ENCODE results near the gene EIF4EBP3.

GRCh38 chr5:140569197-140569596 lies 21.7 kb downstream of the EIF4EBP3 start:
- TF ChIP-seq CTCF (IDR thresholded peaks at IDR 0.05; ENCODE audit: insufficient read depth, low read length) (no peak), GABPA (IDR thresholded peaks at IDR 0.05; ENCODE audit: low read depth) (no peak), REST (IDR thresholded peaks at IDR 0.05; ENCODE audit: insufficient replicate concordance, low read depth) (no peak), POLR2AphosphoS5 (IDR thresholded peaks at IDR 0.05; ENCODE audit: low read depth) (no peak), SPI1 (IDR thresholded peaks at IDR 0.05; ENCODE audit: borderline replicate concordance, low read depth) (no peak)
